Gastrocnemius medialis (tissue), 4 donors: ENCODE data around the gene ZNF747.

Experiments used
- CTCF ChIP-seq, 5 experiments: fragments of 450-650 bp in 3 of 5; fragments of 200-600 bp in 2 of 5; sonication (generic) in 2 of 5; IDR thresholded peaks in 4 of 5; conservative IDR thresholded peaks in 1 of 5; 1 replicate in 4 of 5; 2 replicates in 1 of 5; pipeline ENCODE4 v1.5.1; 2016 to 2019; ENCODE audit warnings: antibody characterized with exemption in 5 of 5, mild to moderate bottlenecking in 3 of 5, moderate library complexity in 3 of 5
- POLR2A ChIP-seq, 2 donors: fragments of 450-650 bp; IDR thresholded peaks; one replicate each; pipeline ENCODE4 v1.6.1; 2017; ENCODE audit warnings: antibody characterized with exemption in 2 of 2, mild to moderate bottlenecking in 2 of 2, moderate library complexity in 2 of 2

GRCh38 chr16:30581457-30581856 is 46.8 kb upstream of the ZNF747 start:
- TF ChIP-seq POLR2A (IDR thresholded peaks at IDR 0.05) (no peak), CTCF (IDR thresholded peaks at IDR 0.05 in 4 of 5, conservative IDR thresholded peaks at IDR 0.05 in 1 of 5) (no peak)
